Measurements from ENCODE around the gene NPFFR1. TPM values are rescaled to one million over a fixed set of nuclear protein-coding genes. Genes with fewer than 3 reads are reported as not detected.
A peak's percentile ranks its signal among the peaks of the same experiment; 100 is the strongest.

Gene NPFFR1
- total RNA-seq, 1 donor from 2014 or later, result not detected

DNA sequence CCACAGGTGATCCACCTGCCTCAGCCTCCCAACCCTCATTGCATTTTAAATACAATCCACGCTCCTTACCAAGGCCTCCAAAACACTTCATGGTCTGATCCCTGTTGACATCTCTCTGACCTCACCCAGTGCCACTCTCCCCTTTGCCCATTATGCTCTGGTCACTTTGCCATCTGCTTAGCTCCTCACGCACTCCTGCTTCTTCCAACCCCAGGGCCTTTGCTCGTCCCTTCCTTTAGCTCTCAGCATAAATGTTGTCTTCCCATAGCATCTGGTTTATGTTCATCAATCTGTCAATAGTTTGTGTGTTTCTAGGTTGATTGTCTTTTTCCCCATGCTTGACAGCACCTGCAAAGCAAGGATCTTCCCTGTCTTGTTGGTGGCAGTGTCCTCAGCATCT, 14.1 kb downstream of the NPFFR1 start:
- no peak for DNase-seq (ENCODE audit: low read depth, low spot score)
- no peaks in the 10 kb centered on the region for H3K9me3 Mint-ChIP-seq
- peaks cover 10% of the 10 kb centered on the region for H3K27me3 Mint-ChIP-seq (ENCODE audit: low read depth)
- H3K4me1 Mint-ChIP-seq, result no peaks in the 10 kb centered on the region
- H3K36me3 Mint-ChIP-seq (ENCODE audit: low read depth), result no peaks in the 10 kb centered on the region
- H3K27ac Mint-ChIP-seq (ENCODE audit: unreplicated experiment), result no peak overlapping the region
- H3K4me3 Mint-ChIP-seq, result no peak overlapping the region
- TF ChIP-seq, protein P1, sequence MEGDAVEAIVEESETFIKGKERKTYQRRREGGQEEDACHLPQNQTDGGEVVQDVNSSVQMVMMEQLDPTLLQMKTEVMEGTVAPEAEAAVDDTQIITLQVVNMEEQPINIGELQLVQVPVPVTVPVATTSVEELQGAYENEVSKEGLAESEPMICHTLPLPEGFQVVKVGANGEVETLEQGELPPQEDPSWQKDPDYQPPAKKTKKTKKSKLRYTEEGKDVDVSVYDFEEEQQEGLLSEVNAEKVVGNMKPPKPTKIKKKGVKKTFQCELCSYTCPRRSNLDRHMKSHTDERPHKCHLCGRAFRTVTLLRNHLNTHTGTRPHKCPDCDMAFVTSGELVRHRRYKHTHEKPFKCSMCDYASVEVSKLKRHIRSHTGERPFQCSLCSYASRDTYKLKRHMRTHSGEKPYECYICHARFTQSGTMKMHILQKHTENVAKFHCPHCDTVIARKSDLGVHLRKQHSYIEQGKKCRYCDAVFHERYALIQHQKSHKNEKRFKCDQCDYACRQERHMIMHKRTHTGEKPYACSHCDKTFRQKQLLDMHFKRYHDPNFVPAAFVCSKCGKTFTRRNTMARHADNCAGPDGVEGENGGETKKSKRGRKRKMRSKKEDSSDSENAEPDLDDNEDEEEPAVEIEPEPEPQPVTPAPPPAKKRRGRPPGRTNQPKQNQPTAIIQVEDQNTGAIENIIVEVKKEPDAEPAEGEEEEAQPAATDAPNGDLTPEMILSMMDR (conservative IDR thresholded peaks at IDR 0.05), result no peak

DNA sequence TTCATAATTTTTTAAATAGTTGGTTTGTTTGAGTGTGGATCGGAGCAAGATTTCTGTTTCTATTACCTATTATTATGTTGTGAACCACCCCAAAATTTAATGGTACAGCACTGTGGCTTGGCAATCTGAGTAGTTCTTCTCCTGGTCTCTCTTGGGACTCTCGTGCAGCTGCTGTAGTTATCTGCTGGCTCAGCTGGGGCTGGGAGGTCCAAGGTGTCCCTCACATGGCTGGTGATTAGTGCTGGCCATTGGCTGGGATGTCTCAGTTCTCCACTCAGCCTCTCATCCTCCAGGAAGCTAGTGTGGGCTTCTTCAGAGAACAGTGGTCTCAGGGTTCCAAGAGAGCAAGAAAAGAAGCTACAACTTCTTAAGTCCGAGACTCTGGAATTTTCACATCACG, 15.4 kb downstream of the NPFFR1 start:
- Mint-ChIP-seq H3K4me3 (no peak overlapping the region), H3K27ac (ENCODE audit: unreplicated experiment) (no peak overlapping the region), H3K27me3 (ENCODE audit: low read depth) (peaks cover 14% of the 10 kb centered on the region), H3K4me1 (no peaks in the 10 kb centered on the region), H3K9me3 (no peaks in the 10 kb centered on the region), H3K36me3 (ENCODE audit: low read depth) (no peaks in the 10 kb centered on the region)
- TF ChIP-seq, protein P1 (conservative IDR thresholded peaks at IDR 0.05), result no peak
- no peak for DNase-seq (ENCODE audit: low read depth, low spot score)

DNA sequence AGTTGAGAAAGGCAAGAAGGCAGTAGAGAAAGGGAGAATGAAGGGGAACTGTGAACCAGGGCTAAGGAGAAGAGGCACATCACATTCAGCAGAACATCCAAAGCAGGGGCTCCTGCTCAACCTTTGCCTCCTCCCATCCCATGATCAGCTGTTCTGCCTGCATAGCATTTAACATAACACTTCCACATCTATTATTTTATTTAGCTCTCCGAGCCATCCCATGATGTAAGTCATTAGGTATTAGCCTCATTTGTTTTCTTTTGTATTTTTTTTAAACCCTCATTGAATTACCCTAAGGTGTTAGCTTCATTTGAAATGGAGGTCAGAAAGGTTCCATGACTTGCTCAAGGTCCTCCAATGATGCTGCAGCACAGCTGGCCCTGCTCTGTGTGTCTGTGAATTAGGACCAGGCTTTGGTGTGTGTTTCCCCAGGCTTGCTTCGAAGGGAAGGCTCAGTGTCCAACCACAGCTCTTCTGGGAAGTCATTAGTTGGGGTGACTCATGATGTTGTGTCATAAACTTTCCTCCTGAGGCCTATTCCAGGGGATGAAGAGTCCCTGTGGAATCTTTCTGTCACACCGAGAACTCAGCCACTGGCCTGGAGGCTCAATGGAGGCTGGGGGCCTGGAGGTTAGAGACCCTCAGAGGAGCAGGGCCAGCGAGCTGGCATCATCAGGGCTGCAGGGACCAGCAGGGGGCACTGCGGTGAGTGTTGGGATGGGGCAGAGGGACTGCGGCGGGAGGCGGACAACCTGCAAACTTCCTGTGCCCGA, 16.5 kb downstream of the NPFFR1 start:
- TF ChIP-seq, protein P1 (conservative IDR thresholded peaks at IDR 0.05), result peak; percentile 32
- no peak for DNase-seq (ENCODE audit: low read depth, low spot score)
- no peak overlapping the region for H3K4me3 Mint-ChIP-seq
- no peaks in the 10 kb centered on the region for H3K9me3 Mint-ChIP-seq
- no peaks in the 10 kb centered on the region for H3K36me3 Mint-ChIP-seq (ENCODE audit: low read depth)
- H3K27me3 Mint-ChIP-seq (ENCODE audit: low read depth), result peaks cover 14% of the 10 kb centered on the region
- no peak overlapping the region for H3K27ac Mint-ChIP-seq (ENCODE audit: unreplicated experiment)
- H3K4me1 Mint-ChIP-seq, result no peaks in the 10 kb centered on the region

DNA sequence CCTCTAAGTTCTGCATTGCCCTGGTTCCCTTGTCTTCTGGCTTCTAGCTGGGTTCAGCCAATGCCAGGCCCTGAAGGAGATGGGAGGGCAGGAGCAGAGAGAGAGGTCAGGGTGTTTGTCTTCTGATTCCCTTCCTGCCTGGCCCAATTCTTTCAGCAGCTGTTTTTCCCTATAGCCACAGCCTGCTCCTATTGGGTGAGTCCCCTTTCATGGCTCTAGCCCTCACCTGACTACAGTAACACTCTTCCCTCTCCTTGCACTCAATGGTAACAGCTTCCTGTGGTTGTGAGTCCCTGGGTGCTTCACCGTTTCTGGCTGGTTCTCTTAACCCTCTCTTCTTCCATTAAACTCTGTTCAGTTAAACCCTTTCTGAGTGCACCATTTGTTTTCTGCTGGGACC, 17.1 kb downstream of the NPFFR1 start:
- Mint-ChIP-seq H3K4me1 (no peaks in the 10 kb centered on the region), H3K36me3 (ENCODE audit: low read depth) (no peaks in the 10 kb centered on the region), H3K9me3 (no peaks in the 10 kb centered on the region), H3K27me3 (ENCODE audit: low read depth) (peaks cover 14% of the 10 kb centered on the region), H3K4me3 (no peak overlapping the region), H3K27ac (ENCODE audit: unreplicated experiment) (no peak overlapping the region)
- TF ChIP-seq, protein P1 (conservative IDR thresholded peaks at IDR 0.05), result no peak
- no peak for DNase-seq (ENCODE audit: low read depth, low spot score)

DNA sequence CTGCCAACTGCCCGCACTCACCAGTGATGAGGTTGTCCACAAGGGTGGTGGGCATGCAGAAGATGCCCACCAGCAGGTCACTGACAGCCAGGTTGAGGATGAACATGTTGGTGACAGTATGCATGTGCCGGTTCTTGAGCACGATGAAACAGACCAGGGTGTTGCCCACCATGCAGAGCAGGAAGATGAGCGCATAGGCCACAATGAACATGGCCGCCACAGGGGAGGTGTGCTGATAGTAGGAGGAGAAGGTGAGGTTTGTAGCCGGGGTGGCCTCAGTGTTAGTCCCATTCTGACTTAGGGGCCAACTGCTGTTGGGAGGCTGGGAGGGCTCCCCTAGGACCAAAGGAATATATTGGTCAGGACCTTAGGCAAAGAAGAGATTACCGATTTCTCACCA, 17.7 kb downstream of the NPFFR1 start:
- DNase-seq (ENCODE audit: low read depth, low spot score), result no peak
- H3K4me3 Mint-ChIP-seq, result no peak overlapping the region
- peaks cover 14% of the 10 kb centered on the region for H3K27me3 Mint-ChIP-seq (ENCODE audit: low read depth)
- no peaks in the 10 kb centered on the region for H3K36me3 Mint-ChIP-seq (ENCODE audit: low read depth)
- TF ChIP-seq, protein P1 (conservative IDR thresholded peaks at IDR 0.05), result no peak
- H3K9me3 Mint-ChIP-seq, result no peaks in the 10 kb centered on the region
- H3K4me1 Mint-ChIP-seq, result no peaks in the 10 kb centered on the region
- H3K27ac Mint-ChIP-seq (ENCODE audit: unreplicated experiment), result no peak overlapping the region
